Ureter (tissue), 1 donor: Measurements from ENCODE around the gene YPEL5. TPM values are rescaled to one million over a fixed set of nuclear protein-coding genes. Genes with fewer than 3 reads are reported as not detected.
A peak's percentile ranks its signal among the peaks of the same experiment; 100 is the strongest.
"Not testable (repeated sequence)": the region's sequence is repeated elsewhere in the genome, so short reads cannot be mapped to it uniquely, and the experiment has no call there.

Source experiments
- DNase-seq: peaks from one replicate; pipeline ENCODE4 v3.0.0-alpha.2; 2020; ENCODE audit warnings: low spot score
- total RNA-seq: library from RNA; stranded (reverse); gene quantifications from one replicate; pipeline ENCODE4 v1.2.4, GENCODE V29; 2023
- donor health status: DM: yes; HTN: yes; CAD: no.

The YPEL5 gene
- total RNA-seq, 1 donor from 2014 or later = 113 TPM

DNA sequence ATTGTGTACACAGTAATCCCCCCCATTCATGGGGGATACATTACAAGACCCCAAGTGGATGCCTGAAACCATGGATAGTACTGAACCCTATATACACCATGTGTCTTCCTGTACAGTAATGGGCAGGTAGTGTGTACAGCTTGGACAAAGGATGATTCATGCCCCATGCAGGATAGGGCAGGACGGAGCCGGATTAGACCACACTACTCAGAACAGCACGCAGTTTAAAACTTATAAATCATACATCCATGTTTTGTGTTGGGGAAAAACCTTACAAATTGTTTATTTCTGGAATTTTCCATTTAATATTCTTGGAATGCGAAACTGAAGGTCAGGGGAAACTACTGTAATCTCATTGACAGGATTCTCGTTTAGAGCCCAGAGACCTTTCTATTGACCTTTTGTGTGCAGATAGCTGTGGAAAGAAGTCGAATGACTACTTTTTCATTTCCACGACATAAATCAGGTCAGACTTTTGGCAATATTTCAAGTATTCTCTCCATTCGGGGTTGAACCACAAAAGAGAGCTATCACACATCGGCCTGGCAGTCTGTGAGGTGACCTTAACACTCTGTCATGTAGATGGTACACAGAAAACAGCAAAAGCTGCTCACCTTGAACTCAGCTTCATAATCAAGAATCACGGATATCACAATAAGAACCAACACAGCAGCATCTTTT is 9.9 kb upstream of the YPEL5 start:
- no peak for DNase-seq

DNA sequence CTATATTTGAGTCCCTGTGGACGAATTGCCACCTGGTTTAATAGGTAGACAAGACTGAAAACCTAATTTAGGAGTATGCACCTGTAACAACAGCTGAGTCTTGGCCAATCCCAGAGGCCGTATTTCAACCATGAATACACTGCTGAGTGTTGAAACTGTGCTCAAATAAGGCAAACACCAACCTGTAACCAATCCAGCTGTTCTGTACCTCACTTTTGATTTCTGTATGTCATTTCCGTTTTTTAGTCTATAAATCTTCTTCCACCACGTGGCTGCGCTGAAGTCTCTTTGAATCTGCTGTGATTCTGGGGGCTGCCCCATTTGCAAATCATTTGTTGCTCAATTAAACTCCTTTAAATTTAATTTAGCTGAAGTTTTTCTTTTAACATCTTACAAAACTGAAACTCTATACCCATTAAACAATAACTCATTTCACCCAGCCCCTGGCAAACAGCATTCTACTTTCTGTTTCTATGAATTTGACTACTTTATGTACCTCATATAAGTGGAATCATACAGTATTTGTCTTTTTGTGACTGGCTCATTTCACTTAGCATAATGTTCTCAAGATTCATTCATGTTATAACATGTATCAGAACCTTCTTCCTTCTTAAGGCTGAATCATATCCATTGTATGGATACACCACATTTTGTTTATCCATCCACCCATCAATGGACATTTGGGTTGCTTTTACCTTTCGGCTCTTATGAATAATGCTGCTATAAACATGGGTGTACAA is 7.5 kb upstream of the YPEL5 start:
- no peak for DNase-seq

DNA sequence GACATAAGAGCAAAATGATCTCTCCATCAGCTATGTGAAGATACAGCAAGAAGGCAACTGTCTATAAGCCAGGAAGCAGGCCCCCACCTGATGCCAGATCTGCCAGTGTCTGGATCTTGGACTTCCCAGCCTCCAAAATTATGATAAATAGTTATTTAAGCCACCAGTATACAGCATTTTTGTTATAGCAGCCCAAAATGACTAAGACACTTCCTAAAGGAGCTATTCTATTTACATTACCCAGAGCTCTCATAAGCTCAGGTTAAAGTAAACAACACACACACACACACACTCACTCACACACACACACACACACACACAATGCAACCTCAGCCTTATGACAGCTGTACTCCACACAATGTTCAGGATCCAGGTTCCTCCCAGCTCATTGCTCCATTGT is 5.7 kb upstream of the YPEL5 start:
- no peak for DNase-seq

DNA sequence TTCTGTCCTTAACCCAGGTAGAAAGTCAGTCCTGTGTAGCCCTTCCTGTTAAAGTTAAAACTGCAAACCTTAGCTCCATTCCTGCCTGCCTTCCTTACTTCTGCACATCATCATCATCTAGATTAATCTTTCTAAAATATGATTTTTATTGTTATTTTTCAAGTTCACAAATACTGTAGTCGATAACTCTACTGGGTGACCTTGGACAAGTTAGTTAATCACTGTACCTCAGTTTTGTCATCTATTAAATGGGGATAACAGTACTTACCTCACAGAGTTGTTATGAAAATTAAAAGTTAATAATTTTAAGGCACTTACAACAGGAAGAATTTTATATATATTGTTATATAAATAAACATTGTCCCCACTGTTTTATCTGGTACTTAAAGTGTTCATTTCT is 2.5 kb upstream of the YPEL5 start:
- DNase-seq = no peak

DNA sequence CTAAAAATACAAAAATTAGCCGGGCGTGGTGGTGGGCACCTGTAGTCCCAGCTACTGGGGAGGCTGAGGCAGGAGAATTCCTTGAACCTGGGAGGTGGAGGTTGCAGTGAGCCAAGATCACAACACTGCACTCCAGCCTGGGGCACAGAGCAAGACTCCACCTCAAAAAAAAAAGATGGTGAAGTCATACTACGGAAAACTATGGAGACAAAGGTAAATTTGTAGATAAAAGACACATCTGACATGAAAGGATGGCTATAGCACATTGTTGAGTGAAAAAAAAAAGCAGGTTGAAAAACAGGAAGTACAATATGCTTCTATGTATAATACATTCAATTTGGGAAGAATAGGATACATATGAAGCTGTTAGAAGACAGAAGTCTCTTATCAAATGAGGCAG is 1.9 kb upstream of the YPEL5 start:
- not testable (repeated sequence) for DNase-seq

DNA sequence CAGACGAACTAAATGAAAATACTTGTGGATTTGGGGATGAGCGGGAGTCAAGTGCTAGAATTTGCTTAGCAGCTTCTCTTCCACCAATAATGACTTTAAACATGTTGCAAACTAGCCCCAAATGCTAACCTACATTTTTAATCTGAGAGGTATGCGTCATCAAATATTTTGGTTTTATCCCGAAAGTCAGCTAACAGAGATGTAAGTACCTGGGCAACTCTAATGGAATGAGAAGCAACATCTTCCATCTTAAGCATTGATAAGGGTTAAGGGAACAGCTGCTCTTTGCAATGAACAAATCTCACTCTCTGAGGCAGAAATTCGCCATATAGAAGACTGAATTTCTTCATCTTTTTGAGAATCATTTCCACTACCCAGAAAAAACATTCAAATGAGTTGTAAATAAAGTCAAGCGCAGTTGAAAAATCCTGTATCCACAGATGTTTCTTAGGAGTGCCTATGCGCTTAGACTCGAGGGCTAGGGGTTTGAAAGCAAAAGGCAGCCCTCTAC is 926 bp upstream of the YPEL5 start:
- no peak for DNase-seq

DNA sequence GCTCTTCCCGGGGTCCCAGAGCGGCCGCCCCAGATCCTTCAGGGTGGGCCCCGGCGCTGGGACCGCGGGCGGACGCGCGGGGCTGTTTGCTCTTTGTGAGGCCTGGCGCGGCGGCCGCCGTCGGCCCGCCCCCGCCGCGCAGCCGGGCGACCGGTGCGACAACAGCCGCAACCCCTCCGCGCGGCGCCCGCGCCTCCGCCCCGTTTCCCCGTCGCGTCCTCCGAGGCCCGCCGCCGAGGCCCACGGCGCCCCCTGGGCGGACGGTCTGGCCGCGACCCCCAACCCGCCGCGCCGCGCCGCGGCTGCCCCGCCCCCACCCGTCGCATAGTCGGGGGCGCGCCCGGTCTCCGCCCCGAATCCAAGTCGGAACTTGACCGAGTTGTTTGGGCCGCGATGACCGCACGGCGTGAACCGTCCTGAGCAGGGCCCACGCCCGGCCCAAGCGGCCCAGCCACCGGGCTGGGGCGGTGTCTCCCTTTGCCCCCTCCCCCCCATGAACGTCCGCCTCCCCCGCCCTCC is 448 bp downstream of the YPEL5 start:
- no peak for DNase-seq

DNA sequence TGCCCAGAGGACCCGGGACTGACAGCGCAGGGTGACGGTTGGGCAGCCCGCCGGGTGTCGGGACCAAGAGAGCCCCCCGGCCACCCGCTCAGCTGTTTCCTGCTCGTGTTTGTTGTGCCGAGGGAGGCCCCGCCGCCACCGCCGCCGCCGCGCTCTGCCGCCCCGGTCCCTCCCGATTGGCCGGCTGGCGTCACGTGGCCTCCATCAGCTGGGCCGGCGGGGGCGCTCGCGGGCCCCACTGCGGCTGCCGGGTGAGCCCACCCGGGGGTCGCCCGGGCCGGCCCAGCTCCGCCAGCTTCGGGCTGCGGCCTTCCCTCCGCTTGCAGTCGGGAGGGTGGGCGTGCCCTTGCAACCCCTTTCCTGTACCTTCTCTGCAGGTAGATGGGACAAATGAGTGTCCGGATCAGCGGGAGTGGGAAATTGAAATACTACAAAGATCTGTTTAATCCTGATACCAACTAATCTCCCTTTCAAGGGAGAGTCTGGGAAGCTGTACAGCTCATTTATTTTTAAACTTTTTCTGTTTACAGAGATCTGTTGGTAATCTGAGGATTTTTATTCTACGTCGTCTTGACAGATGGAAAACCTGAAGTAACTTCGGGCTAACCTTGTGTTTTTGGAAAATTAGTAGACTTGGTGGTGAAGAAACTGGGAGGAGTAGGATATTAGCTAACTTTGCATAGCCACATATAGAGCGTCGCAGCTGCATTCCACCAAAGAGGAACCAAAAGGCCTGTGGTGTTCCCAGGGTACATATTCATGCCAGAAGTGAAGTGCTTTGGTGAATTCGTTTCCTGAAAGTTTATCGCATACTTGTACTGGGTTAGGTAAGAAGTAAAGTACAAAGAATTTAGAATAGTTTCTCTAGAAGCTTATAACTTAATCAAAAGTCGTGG is 1.2 kb downstream of the YPEL5 start:
- peak; percentile 82 for DNase-seq

DNA sequence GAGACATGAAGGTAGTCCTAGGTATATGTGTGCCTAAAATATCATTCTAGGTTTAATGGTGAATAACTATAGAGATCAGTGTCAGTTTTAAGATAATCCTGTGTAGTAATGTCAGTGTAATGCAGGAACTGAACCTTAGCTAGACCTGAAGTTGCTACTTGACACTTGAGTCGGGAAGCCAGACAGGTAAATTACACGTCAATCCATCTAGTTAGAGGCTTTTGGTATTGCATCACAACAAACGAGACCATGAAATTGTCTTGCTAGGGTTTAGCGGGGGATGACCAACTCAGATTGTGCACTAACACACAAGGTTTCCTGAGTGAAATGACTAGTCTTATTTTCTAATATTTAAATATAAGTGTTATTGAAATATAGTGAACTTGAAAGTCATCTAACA is 2.0 kb downstream of the YPEL5 start:
- DNase-seq = no peak

DNA sequence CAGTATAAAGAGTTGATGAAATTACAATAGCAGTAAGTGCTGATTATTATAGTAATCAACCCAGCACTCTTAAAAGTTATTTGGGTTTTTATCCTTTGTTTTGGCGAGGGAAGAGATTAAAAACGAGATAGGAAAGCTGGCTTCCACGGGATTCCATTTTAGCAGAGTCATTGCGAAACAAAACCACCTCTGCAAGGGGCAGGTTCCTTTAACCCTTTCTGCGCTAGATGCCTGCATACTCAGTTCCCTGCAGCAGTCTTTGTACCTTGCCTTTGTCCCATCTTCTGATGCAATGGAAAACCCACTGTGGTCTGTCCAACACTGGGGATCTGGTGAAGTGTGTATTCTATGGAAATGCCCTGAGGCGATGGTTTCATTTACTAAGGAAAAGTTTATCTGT is 2.7 kb downstream of the YPEL5 start:
- DNase-seq = no peak

DNA sequence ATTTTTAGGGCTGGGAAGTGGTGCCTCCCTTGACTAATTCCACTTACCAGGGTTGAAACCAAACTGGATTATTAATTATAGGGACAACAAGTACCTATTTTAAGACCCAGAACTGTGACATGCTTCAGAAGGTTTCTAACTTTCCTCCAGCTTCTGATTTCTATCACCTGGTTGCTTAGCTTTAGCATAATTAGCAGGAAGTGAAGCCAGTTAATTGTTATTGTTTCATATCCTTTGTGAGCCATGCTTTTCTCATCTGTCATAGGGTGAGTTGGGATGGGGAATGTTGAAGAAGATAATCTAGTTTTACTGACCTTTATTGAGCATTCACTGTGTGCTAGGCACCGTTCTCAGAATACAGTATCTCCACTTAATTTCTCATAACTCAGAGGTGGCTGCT is 3.2 kb downstream of the YPEL5 start:
- DNase-seq = no peak

DNA sequence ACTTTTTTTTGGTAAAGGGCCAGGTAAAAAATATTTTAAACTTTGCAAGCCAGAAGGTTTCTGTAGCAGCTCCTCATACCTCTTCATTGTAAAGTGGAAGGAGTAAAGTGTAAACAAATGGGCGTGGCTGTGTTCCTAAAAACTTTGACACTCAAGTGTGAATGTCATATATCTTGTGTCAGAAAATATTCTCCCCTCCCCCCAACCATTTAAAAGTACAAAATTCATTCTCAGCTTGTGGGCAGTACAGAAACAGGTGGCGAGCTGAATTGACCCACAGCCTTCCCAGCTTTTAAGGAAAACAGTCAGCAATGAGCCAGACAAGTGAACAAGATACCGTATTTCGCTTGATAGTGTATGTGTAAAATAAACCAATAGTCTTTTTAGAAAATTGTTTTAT is 4.0 kb downstream of the YPEL5 start:
- DNase-seq = no peak

DNA sequence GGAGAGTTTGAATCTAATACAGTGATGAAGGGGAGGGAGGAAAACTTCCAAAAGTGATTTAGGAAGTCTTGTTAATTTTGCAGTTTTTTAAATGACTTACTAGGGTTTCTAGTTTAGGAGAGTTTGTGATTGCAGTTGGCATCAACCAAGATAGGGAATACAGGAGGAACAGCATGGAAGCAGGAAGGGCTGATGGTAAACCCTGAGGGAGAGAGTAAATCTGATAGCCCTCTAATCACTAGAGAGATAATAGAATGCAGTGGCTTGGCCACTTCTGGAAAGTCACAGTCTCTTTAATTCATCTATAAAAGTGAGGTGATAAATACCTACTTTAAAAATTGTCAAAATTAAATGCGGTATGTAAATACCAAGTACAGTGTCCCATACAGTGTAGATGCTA is 5.6 kb downstream of the YPEL5 start:
- DNase-seq = no peak

DNA sequence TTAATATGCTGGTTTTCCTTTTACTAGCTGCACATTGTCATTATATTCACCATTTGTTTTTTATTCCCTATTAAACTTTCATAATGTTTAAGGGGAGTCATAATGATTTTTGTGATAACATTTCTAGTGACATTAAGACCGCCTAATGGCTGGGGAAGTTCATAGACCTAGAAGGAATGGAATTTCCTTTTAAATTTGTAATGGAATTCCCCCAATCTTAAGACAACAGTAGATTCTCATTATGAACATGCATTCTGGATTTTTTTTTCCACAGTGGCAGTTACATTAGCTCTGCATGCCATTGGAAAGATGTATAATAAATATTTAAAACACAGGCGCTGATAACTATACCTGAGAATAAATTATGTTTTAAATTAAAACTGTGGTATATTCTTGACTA is 8.4 kb downstream of the YPEL5 start:
- DNase-seq = no peak

DNA sequence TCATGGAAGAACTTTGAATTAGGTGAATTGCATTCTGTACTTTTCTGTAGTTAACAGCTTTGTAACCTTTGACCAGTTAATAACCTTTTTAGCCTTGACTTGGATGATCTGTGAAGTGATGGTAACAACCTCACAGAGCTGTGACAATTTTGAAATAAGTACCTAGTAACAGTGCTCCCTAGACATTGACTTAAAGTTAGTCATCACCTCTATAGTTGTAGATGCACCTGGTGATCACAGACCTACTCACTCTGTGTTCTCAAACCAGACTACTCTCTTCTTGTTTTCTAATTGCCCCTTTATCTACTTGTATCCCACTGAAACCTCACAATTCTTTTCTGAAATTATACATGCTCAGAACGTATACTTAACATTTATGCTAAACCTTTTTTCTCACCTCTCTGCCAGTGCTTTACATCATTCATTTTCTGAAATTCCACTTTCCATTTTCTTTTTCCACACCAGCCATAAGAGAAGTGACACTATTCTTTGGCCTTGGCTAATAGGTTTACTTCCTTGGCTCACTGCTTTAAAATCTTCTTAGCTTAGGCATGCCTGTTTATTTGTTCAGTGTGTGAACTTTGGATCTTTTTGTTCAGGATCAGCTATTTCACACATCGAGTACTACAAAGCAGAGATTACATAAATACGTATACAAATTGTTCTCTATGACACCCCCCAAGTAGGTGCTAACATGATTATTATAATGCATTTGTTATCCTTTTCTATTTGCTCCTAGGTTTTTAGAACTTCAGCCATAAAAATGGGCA is 9.3 kb downstream of the YPEL5 start:
- DNase-seq = no peak

DNA sequence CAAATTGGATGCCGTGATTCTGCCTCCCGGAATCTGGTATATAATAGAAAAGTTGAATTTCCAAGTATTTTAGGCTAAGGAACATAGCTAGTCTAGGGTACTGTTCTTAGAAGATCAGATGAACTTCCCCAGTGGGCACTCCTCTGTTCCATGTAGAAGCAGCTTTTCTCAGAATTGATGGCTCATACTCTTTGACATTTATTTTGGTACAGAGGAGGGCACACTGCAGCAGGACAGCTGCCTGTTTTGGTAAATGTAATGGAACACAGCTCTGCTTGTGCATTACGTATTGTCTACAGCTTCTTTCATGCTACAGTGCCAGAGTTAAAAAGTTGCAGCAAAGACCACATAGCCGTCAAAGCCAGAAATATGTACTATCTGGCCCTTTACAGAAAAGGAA is 10.8 kb downstream of the YPEL5 start:
- no peak for DNase-seq

DNA sequence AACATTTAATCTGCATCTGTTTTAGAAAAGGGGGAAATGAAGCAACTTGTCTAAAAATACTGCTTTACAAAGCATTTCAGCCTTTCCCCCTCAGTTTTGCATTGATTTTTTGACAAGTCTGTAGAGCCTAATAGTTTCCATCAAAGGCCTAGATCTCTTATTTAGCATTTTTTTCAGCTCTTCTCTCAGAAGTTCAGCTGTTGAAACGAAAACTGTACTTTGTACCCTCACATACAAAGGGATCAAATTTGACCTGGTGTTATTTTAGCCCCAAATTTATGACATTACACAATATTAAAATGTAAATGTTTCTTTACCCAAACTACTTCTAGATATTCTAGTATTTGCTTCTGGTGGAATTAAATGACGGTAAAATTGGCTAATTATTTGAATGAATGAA is 13.0 kb downstream of the YPEL5 start:
- DNase-seq = no peak

DNA sequence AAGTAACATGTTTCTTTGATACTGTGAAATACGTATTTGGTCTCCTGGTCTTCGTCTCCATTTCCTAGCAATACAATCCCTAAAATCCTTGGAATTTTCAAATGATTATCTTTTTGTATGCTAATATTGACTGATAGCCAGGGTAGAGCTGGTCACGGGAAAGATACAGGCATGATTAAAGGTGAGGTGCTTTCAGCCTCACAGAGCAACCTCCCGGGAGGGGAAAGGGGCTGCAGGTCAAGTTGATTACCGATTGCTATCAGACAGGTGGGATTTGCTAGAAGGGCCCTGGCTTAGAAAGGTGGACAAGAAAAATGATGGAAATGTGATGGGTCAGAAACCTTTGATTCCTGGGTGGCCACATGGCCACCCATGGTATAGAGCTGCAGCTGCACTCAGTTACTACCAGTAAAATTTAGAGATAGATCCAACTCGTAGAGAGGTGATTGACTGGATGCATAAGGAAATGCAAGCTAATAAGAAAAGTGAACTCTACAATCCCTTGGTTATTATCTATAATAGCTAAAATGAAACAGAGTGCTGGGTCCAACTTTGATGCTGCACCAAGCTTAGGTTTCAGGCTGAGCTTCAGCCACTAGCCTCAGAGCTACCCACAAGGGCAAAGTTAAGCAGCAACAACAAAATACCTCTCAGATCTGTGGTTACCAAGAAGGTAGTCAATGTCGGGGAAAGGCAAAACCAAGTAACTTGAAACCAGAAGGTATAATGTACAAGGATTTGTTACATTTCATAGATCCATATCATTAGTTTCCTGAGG is 15.3 kb downstream of the YPEL5 start:
- no peak for DNase-seq

DNA sequence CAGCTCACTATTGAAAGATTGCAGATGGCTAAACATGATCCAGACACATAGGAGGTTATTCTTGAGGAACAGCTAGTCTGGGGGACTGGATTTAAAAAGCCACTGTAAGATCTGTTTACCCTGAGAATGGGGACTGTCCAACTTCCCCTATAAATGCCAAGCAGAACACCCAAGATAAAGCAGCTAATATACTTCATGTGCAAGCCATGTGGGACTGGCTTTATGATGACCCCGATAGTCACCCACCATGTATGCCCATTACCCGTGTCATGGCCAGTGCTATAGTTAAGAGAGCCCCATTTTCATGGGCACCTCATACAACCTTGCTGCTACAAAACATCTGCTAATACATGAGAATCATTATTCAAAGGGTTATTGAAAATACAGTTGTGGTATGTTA is 16.0 kb downstream of the YPEL5 start:
- no peak for DNase-seq

DNA sequence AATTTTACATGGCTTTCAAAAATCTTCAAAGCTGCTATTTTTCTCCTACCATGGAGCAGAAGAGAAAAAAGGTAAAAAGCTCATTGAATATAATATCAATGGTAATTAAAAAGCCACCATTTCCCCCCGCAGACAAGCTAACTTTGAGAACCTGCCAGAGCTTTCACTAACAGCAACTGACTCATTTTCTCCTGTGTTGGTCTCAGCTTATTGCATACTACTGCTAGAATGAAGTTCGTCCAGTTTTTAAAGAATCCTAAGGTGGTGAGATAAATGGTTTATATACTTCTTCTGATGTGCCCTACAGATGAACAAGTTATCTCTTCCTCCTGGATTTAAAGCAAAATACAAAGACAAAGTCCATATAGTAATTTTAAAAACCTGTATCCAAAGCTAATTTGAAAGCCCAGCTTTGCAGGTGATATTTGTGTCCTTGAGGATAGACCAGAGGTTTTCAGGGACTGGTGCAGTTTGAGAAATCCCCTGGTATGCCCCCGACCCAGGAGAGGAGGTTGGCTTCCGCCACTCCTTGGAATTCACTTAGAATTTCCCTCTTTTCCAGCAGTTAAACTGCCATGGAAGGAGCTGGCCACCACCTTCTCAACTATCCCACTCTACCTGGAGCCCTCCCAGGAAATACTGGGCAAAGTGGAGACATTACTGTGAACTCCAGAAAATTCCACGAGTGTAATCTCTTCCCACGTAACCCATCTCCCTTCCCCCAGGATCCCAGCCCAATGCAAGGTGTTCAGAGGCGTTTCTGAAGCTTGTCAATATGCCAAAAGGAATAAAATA is 17.5 kb downstream of the YPEL5 start:
- DNase-seq = no peak
